ENCODE results near the gene DYNC2H1. TPM values are rescaled to one million over a fixed set of nuclear protein-coding genes. Genes with fewer than 3 reads are reported as not detected.

Gene DYNC2H1
- total RNA-seq, result 51.6 and 79.0 TPM in 2 replicates

GRCh38 chr11:103108933-103109817 lies at the start of gene DYNC2H1:
Gene DYNC2H1, plus strand, starts transcription at chr11:103109426. Its CDS starts 149 bp downstream, at chr11:103109575.

GRCh38 chr11:103091801-103092524 lies 17.3 kb upstream of the DYNC2H1 start, which contains the start of gene DCUN1D5:
Gene DCUN1D5, minus strand, starts transcription at chr11:103092160. Its CDS starts 288 bp downstream, at chr11:103091872.

Small RNA genes lying within 50 kb of the gene (small RNA-seq; reads per million reads assigned to genes)
- gene AP003461.1, result not detected

Other genes with a start within 250 kb of the DYNC2H1 start
- gene MMP12, start 234.4 kb upstream of the DYNC2H1 start, total RNA-seq, result 0.97 and 9.8 TPM in 2 replicates
- gene MMP13, start 153.7 kb upstream of the DYNC2H1 start, total RNA-seq, result 1.2 and 2.8 TPM in 2 replicates
- 45.1 and 56.3 TPM in 2 replicates for gene DCUN1D5, start 17.3 kb upstream of the DYNC2H1 start, total RNA-seq